Measurements from ENCODE around the gene DDX4. TPM values are rescaled to one million over a fixed set of nuclear protein-coding genes. Genes with fewer than 3 reads are reported as not detected.
A peak's percentile ranks its signal among the peaks of the same experiment; 100 is the strongest.

Gene DDX4
- total and polyA plus RNA-seq, 9 of the 15 experiments (the other 6 are each of a cell fraction or from before 2014, with no cell fraction given) = not detected

- TF ChIP-seq HMGN3 (IDR thresholded peaks at IDR 0.05; ENCODE audit: borderline replicate concordance, extremely low read depth, insufficient read length, low read depth, low read length) (peak; percentile 42), GABPA (tag; conservative IDR thresholded peaks at IDR 0.05; ENCODE audit: low read depth) (peak; percentile 92), MAFG (tag; conservative IDR thresholded peaks at IDR 0.05) (peak; percentile 79), TAF9B (IDR thresholded peaks at IDR 0.05; ENCODE audit: partially characterized antibody) (no peak), SRSF3 (IDR thresholded peaks at IDR 0.05; ENCODE audit: insufficient read depth, low read length) (no peak), FOXJ3 (CRISPR knock-in tag; IDR thresholded peaks at IDR 0.05) (no peak)
- TF ChIP-seq, protein P1, sequence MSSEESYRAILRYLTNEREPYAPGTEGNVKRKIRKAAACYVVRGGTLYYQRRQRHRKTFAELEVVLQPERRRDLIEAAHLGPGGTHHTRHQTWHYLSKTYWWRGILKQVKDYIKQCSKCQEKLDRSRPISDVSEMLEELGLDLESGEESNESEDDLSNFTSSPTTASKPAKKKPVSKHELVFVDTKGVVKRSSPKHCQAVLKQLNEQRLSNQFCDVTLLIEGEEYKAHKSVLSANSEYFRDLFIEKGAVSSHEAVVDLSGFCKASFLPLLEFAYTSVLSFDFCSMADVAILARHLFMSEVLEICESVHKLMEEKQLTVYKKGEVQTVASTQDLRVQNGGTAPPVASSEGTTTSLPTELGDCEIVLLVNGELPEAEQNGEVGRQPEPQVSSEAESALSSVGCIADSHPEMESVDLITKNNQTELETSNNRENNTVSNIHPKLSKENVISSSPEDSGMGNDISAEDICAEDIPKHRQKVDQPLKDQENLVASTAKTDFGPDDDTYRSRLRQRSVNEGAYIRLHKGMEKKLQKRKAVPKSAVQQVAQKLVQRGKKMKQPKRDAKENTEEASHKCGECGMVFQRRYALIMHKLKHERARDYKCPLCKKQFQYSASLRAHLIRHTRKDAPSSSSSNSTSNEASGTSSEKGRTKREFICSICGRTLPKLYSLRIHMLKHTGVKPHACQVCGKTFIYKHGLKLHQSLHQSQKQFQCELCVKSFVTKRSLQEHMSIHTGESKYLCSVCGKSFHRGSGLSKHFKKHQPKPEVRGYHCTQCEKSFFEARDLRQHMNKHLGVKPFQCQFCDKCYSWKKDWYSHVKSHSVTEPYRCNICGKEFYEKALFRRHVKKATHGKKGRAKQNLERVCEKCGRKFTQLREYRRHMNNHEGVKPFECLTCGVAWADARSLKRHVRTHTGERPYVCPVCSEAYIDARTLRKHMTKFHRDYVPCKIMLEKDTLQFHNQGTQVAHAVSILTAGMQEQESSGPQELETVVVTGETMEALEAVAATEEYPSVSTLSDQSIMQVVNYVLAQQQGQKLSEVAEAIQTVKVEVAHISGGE (CRISPR knock-in tag; IDR thresholded peaks at IDR 0.05) = 0 out of 6 replicates have a peak, but pooled peaks of 1 of the 3 experiments have one; percentile 36
- TF ChIP-seq, protein P2, sequence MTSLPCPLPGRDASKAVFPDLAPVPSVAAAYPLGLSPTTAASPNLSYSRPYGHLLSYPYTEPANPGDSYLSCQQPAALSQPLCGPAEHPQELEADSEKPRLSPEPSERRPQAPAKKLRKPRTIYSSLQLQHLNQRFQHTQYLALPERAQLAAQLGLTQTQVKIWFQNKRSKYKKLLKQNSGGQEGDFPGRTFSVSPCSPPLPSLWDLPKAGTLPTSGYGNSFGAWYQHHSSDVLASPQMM (CRISPR knock-in tag; IDR thresholded peaks at IDR 0.05) = no peak
- TF ChIP-seq, protein P3, sequence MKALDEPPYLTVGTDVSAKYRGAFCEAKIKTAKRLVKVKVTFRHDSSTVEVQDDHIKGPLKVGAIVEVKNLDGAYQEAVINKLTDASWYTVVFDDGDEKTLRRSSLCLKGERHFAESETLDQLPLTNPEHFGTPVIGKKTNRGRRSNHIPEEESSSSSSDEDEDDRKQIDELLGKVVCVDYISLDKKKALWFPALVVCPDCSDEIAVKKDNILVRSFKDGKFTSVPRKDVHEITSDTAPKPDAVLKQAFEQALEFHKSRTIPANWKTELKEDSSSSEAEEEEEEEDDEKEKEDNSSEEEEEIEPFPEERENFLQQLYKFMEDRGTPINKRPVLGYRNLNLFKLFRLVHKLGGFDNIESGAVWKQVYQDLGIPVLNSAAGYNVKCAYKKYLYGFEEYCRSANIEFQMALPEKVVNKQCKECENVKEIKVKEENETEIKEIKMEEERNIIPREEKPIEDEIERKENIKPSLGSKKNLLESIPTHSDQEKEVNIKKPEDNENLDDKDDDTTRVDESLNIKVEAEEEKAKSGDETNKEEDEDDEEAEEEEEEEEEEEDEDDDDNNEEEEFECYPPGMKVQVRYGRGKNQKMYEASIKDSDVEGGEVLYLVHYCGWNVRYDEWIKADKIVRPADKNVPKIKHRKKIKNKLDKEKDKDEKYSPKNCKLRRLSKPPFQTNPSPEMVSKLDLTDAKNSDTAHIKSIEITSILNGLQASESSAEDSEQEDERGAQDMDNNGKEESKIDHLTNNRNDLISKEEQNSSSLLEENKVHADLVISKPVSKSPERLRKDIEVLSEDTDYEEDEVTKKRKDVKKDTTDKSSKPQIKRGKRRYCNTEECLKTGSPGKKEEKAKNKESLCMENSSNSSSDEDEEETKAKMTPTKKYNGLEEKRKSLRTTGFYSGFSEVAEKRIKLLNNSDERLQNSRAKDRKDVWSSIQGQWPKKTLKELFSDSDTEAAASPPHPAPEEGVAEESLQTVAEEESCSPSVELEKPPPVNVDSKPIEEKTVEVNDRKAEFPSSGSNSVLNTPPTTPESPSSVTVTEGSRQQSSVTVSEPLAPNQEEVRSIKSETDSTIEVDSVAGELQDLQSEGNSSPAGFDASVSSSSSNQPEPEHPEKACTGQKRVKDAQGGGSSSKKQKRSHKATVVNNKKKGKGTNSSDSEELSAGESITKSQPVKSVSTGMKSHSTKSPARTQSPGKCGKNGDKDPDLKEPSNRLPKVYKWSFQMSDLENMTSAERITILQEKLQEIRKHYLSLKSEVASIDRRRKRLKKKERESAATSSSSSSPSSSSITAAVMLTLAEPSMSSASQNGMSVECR (CRISPR knock-in tag; IDR thresholded peaks at IDR 0.05) = peak; percentile 56; the same call in 1 of the 2 replicates
Observed at GRCh38 chr5:55712023-55712859, 25.6 kb upstream of the DDX4 start, which contains the start of gene SLC38A9 (continued).
